Measurements from ENCODE around the gene PLEKHG5.

GRCh38 chr1:6471970-6472368, 19.5 kb downstream of the PLEKHG5 start:
- no peak for TF ChIP-seq CTCF (IDR thresholded peaks at IDR 0.05; ENCODE audit: low read depth, low read length)
- TF ChIP-seq EZH2phosphoT487 (IDR thresholded peaks at IDR 0.05; ENCODE audit: low read depth) = no peak
